Measurements from ENCODE around the gene PTPN7.
"Not testable (repeated sequence)": the region's sequence is repeated elsewhere in the genome, so short reads cannot be mapped to it uniquely, and the experiment has no call there.

The PTPN7 gene

DNA sequence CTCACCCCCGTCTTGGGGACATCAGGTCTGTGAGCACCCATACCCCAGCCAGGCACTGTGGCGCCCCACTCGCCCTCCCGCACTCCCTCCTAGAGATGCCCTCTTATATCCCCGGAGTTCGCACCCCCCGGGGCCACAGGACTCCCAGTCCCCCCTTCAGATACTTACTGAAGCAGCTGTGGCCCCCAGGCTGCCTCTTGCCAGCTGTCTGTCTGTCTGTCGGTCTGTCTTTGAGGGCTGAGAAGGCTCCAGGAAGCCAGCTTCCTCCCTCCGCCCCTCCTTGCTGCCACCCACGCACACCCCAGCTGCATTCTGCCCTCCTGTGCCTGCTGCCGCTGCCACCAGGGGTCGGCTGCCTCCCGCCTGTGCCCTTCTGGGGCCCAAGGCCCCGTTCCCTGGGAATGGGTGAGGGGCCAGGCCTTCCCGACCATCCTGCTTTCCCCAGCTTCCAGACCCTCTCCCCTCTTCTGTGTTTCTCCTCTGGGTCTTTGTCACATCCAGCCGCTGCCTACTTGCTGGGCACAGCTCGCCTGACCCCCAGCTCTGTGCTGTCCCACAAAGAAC is at the start of gene PTPN7:
PTPN7 (minus strand) TSS at position 226 of the 564 bp plus-strand sequence. CDS start 1,200 bp downstream, outside the sequence.
- peak; percentile 87 to 89 for DNase-seq (ENCODE audit: low read depth in 2 of 2)

DNA sequence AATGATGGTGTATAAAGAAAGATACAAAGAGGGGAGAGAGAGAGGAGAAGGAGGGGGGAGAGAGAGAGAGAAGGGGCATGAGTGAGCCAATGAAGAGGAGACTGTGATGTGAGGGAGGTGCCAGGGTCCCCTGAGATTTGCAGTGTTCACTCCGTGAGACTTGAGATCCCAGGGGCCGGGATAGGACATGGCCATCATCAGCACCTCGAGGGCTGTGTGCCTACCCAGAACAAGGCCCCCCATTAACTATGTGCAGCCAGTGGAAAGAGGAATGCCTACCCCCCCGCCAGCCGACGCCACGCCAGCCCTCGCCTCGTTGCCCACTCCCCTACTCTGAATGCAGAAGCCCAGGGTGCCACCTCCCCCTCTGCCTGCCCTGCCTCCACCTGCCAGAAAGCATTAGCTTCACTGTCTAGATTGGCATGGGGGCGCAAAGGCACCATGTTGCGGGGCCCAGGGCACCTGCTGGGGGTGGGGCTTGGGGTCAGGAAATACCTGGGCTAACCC is 48.0 kb upstream of the PTPN7 start:
- DNase-seq (ENCODE audit: low read depth in 2 of 2): no peak

DNA sequence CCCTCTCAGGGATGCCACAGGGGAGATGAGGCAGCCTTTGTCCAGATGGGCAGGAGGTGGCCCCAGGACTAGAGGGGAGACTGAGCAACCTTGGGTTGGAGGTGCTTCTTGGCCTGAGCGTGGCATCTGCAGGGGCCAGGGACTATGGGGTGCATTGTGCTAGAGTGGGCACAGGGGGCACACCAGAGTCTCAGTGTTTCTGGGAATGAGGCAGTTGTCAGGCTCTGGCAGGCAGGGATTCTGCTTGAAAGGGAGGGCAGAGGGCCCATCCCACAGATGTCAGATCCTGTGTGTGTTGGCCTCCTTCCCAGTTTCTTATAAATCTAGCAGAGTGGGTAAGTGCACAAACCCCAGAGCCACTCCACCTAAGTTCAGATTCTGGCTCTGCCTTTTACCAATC is 46.9 kb upstream of the PTPN7 start:
- DNase-seq (ENCODE audit: low read depth in 2 of 2): no peak

DNA sequence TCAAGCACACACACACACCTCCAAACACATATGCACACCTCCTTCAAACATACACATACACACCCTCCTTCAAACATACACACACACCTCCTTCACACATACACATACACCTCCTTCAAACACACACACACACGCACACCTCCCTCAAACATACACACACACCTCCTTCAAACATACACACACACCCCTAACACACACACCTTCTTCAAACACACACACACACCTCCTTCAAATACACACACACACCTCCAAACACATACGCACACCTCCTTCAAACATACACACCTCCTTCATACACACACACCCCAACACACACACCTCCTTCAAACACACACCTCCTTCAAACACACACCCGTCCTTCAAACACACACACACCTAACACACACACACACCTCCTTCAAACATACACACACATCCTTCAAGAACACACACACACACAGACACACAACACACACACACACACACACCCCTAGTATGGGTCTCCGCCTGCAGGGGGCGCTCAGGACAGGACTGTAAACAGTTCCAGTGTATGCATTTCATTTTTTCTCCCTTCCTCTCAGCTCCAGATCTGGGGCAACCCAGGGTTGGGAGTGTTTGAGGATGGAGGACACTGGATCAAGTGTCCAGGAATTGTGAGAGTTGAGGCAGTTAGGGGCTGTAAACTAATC is 45.3 kb upstream of the PTPN7 start:
- no peak for DNase-seq (ENCODE audit: low read depth in 2 of 2)

DNA sequence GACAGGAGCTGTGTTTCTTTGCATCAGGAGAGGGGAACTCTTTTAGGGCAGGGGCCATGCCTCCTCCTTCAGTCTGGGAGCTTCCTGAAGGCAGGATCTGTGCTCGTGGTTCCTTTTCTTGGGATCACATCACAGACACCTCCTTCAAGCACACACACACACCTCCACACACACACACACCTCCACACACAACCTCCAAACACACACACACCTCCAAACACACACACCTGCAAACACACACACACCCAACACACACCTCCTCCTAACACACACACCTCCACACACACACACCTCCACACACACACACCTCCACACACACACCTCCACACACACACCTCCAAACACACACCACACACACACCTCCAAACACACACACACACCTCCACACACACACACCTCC is 43.7 kb upstream of the PTPN7 start:
- DNase-seq (ENCODE audit: low read depth in 2 of 2): no peak

DNA sequence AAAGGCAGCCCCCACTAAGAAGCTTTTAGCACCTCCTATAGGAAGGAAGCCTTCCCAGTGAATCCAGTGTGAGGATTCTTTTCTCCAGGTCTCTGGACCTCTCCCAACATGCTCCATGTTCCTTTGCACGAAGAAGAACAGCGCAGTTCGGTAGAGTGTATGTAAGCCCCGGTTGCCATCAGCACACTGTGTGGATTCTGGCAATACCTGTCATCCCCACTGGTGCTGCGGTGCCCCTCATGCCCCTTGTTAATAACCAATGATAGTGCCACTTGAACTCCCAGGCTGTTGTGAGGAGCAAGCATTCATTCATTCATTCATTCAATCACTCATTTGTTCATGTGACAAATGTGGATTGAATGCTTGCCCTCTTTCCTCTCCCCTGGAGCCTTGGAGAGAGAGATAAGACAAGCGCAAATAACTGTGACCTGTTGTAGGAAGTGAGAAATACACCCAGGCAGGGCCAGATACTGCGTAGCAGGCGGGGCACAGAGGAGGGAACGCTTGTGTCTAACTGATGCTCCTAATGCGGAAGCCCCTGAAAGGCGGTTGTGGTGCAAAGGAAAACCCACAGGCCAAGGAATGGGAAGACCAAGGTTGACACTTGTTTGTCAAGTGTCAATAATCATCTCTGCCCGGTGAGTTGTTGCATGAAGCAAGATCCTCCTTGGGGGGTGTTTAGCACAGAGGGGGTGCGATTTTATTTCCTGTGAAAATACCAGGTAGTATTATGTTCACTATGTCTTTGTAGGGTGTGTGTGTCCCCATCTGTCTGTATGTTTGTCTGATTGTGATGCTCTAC is 43.0 kb upstream of the PTPN7 start:
- DNase-seq (ENCODE audit: low read depth in 2 of 2): no peak

DNA sequence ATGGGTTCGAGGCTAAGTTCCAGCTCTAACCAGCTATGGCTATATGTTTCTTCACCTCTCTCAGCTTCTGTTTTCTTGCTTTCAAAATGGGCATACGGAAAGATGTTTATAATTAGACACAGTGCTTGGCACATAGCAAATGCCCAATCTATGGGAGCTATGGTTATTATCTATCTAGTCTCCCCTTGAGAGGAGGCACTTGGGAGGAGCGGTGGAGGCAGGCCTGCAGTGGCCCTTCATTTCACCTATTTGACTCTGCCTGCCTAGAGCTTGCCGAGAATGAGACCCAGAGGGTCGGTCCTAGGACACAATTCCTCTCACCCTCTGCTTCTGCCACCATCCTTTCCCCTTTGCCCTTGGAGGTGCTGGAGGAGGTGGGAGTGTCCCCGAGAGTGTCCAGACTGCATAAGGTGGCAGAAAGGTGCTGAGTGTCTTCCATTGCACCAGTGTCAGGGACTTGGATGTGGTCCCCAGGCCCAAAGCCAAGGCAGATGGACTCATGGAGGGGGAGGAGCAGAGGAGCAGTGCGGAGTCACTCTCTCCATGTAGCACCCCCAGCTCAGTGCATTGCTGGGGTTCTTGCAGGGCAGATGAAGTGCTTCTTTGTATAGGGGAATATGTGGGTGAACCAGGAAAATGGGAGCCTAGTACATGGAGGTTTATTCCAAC is 42.2 kb upstream of the PTPN7 start:
- DNase-seq (ENCODE audit: low read depth in 2 of 2): no peak

DNA sequence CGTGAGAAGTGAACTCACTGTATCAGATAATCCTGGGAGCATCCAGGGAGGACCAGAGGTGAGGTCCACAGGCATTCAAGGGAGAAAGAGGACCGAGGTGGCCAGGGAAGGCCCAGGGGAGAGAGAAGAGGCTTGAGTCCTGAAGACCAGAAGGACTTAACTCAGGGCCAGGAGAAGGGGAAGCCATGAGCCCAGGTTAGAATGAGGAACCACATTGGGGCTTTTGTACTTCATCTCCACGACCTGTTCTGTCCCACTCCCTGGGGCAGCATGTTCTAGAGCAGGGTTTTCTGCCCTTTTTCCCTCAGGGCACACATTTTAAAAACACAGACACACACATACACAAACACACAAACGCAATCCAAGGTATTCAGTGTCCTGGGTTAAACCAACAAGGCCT is 41.6 kb upstream of the PTPN7 start:
- DNase-seq (ENCODE audit: low read depth in 2 of 2): no peak

DNA sequence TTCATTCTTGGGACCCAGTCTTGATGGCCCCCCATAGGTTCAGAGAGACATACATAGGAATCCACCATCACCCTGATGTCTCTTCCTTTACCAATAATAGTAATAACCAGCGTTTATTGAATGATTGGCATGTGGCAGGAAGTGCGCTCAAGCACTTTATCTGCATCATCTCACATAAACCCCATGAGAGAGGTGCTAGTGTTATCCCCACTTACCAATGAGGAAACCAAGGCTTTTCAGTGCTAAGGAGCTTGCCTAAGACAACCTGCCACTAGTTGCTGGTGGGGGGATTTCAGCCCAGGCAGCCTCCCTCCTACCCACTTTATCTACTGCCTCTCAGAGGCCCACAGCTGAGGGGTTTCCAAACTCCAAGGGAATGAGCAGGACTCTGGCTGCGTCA is 40.9 kb upstream of the PTPN7 start:
- no peak for DNase-seq (ENCODE audit: low read depth in 2 of 2)

DNA sequence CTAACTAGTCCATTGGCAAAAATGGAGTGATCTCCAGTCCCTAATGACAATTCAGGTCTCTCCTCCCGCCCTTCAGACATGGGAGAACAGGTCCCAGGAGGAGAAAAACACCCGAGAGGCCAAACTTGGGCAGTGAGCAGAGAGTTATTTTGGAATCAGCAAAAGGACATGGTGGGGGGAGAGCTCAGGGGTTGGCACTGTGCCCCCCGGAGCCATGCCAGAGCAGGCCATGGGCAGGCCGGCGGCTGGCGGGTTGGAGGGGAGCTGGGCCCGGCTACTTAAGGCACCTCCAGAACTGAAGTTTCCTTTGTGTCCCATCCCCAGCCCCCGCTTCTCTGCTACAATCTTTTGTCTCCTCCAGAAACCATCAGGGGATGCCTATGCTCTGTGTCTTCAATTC is 40.3 kb upstream of the PTPN7 start:
- DNase-seq (ENCODE audit: low read depth in 2 of 2): no peak

DNA sequence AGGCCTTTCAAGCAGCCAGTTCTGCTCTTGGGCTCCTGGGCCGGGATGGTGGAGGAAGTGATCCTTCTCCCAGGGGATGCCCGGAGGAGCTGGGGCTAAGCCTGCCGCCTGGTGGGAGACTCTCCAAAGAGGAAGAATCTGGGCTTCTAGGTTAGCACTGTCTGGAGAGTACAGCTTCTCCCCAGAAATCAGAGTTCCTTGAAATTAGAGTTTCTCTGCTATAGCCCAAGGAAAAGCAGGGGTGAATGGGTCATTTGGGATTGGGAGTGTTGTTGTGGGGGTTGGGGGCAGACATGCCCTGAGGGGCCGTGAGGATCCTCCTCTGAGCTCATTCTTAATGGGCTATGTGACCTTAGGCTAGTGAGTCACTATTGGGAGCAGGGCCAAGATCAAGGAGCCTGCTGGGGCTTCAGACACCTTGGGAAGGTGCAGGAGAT is 39.7 kb upstream of the PTPN7 start:
- DNase-seq (ENCODE audit: low read depth in 2 of 2): no peak

DNA sequence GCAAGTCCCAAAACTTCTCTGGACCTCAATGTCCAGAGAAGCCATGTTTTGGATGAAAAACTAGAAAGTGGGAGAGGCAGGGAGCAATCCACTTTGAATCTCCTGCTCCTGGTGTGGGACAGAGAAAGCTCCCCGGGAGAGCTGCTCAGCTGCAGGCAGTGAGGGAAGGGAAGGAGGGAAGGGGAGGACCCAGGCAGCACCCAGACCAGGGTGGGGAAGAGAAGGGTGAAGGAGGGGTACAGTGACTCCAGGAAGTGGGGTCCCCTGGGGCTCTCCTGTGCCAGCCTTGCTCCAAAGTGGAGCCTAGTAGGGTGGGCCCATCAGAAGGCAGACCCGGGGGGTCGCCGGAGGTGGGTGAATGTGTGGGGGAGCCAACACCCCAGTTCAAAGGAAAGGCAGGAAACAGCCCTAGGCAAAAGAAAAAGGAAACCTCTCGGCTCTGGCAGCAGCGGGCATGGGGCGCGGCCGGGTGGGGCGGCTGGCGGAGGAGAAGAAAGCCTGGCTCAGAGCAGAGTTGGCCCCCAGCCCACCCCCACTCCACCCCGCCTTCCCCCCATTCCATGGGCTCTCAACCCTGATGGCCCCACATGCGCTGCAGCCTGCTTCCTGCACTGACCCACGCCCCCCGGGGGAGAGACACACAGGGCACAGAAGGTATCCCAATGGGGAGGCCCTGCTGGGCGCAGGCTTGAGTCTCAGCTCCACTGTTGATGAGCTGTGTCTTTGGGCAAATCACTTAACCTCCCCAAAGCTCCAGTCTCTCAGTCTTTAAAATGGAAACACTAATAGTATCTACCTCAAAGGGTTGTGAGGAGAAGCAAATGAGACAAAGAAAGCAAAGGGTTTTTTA is 38.9 kb upstream of the PTPN7 start:
- DNase-seq (ENCODE audit: low read depth in 2 of 2): no peak

DNA sequence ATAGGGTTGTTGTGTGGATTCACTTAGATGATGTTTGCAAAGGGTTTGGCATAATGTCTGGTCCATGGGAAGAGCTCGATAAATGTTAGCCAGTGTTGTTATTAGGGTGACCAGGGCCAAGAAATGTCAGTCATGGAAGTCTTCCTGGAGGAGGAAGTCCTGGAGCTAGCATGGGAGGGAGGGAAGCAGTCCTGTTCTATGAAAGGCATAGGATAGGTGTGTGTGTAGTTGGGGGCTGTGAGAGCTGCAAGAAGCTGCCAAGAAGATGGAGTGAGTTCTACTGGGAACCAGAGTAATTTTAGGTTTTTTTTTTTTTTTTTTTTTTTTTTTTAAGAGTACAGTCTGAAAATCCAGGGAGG is 37.9 kb upstream of the PTPN7 start:
- no peak for DNase-seq (ENCODE audit: low read depth in 2 of 2)

DNA sequence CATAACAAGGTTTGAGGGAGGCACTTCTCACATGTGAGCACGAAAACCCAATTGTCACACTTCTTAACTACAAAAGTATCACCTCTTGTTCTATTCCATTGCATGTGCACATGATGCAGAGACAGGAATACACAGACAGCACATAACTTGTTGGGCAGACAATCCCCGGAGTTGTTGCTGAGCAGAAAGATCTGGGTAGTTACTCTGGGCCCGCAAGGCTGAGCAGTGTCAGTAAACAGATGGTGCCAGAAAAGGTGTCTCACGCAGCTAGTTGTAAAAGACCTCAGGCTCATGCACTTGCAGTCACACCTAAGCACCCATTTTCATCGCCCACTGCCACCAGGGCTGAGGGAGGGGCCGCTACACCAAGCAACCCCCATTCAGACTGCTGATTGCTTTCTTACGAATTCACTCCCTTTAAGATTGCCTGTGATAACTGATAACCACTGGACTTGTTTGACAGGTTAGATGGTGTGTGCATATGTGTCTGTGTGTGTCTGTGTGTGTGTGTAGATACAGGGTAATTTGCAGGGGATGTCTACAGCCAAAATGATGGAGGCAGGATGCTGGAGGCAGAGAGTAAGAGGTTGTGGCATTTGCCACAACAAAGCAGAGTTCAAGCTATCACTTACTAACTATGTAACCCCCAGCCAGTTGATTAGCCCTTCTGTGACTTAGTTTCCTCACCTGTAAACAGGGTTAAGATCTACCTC is 37.4 kb upstream of the PTPN7 start:
- DNase-seq (ENCODE audit: low read depth in 2 of 2): no peak

DNA sequence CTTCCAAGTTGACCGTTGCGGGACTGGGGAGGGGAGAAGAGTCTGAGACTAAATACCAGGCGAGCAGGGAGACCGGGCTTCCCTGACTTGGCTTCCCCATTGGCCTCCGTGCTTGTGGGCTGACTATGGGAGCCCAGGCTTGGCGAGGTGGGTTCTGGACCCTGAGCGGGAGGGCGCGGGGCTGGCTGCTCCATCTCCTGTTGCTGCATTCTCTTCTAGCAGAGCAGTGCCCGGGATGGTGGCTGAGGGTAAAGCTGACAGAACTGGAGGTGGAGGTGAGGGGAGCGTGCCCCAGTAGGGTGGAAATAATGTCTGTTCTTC is 33.9 kb upstream of the PTPN7 start:
- no peak for DNase-seq (ENCODE audit: low read depth in 2 of 2)

DNA sequence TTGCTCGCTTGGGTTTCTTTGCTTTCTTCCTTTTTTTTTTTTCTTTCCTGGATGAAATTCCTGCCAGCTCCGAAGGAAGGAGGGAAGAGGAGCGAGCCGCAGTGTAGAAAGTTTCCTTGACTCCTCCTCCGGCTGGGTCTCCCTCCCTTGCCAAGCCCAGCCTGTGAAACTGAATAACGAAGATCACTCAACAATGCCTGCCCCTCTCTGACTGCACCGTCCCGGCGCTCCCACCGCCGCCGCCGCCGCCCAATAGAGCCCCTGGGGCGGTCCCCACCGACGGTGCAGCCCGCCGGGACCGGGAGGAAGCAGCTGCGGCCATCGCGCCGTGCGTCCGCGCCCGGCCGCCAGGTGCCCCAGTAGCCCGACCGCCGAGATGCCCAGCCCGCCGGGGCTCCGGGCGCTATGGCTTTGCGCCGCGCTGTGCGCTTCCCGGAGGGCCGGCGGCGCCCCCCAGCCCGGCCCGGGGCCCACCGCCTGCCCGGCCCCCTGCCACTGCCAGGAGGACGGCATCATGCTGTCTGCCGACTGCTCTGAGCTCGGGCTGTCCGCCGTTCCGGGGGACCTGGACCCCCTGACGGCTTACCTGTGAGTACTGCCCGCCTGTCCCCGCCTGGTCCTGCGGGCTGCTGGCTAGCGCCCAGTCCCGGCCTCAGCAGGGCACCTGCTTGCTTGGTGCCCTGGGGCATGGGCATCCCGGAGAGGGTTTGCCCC is 33.4 kb upstream of the PTPN7 start, which contains the start of gene LGR6:
LGR6 (plus strand) TSS at position 186 of the 714 bp plus-strand sequence; CDS start at position 377, 191 bp downstream.
- no peak for DNase-seq (ENCODE audit: low read depth in 2 of 2)

DNA sequence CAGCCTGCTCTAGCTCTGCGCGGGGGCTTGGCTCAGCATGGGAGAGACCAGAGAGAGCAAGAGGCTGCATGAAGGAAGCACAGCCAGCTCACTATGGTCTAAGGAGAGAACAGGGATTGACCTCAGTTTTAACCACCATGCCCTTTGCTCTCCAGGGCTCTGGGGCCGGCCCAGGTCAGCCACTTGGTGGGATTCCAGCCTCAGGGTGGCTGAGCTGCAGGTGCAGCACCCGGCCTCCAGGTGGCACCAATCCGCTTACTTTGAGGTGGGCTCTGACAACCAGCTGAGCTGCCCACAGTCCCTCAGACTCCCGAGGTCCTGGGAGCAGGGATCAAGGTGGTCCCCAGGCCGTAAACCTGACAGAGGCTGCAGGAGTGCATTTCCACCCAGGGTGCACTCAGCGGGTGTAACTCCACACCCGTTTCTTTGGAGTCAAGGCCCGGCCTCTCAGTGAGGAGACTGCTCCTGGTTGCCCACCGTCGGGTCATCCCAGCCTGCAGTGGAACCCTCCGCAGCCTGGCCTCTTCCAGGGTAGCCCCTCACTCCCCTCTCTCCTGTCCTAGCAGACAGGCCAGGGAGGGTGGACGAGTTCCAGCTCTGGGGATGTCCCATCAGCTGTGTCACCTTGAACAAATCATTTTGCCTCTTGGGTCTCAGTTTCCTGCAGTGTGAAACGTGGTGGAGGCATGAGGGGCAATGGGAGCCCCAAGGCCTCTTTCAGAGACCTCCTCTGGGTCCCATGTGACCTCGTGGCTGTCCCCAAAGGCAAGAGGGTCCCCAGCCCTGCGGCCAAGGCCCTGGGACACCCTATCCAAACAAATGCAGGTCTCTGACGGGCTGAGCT is 32.6 kb upstream of the PTPN7 start:
- peak; percentile 44 to 54 for DNase-seq (ENCODE audit: low read depth in 2 of 2)

DNA sequence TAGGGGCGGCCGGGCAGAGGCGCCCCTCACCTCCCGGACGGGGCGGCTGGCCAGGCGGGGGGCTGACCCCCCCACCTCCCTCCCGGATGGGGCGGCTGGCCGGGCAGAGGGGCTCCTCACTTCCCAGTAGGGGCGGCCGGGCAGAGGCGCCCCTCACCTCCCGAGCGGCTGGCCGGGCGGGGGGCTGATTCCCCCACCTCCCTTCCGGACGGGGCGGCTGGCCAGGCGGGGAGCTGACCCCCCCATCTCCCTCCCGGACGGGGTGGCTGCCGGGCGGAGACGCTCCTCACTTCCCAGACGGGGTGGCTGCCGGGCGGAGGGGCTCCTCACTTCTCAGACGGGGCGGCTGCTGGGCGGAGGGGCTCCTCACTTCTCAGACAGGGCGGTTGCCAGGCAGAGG is 31.0 kb upstream of the PTPN7 start:
- not testable (repeated sequence) for DNase-seq (ENCODE audit: low read depth in 2 of 2)
